Fibroblast of skin of back (primary cell): ENCODE data around the gene CLEC2D. TPM values are rescaled to one million over a fixed set of nuclear protein-coding genes. Genes with fewer than 3 reads are reported as not detected.
"Not testable (repeated sequence)": the region's sequence is repeated elsewhere in the genome, so short reads cannot be mapped to it uniquely, and the experiment has no call there.

Source experiments
- DNase-seq: peaks from one replicate; pipeline ENCODE4 v3.0.0-alpha.2; 2013
- polyA plus RNA-seq, 2 experiments: library from polyadenylated mRNA; unstranded; fragments of 120-200 nt; gene quantifications; one replicate each; pipeline ENCODE4 v1.2.1, GENCODE V29; 2013; ENCODE audit not compliant: insufficient read length in 2 of 2

The CLEC2D gene
- 1.4 TPM for polyA plus RNA-seq (2013, experiment 1 of 2; ENCODE audit: insufficient read length)
- polyA plus RNA-seq (2013, experiment 2 of 2; ENCODE audit: insufficient read length) = 1.2 TPM

- DNase-seq = no peak
Observed at GRCh38 chr12:9669534-9669933, at the start of gene CLEC2D. TSS of gene CLEC2D (plus strand) at chr12:9669713. CDS start at chr12:9669735, 22 bp downstream.

GRCh38 chr12:9625019-9625418 is 44.5 kb upstream of the CLEC2D start:
- DNase-seq = no peak

- no peak for DNase-seq
Observed at GRCh38 chr12:9626291-9626690, 43.2 kb upstream of the CLEC2D start.

- no peak for DNase-seq
Observed at GRCh38 chr12:9626821-9627220, 42.7 kb upstream of the CLEC2D start.

- DNase-seq = no peak
Observed at GRCh38 chr12:9632766-9633165, 36.7 kb upstream of the CLEC2D start.

GRCh38 chr12:9634177-9634803 is 35.2 kb upstream of the CLEC2D start:
- DNase-seq = peak; percentile 42

GRCh38 chr12:9634969-9635754 is 34.4 kb upstream of the CLEC2D start:
- no peak for DNase-seq

GRCh38 chr12:9636150-9636850 is 33.2 kb upstream of the CLEC2D start:
- no peak for DNase-seq

- no peak for DNase-seq
Observed at GRCh38 chr12:9636851-9637206, 32.7 kb upstream of the CLEC2D start.

- DNase-seq = no peak
Observed at GRCh38 chr12:9640024-9640423, 29.5 kb upstream of the CLEC2D start.

- DNase-seq = no peak
Observed at GRCh38 chr12:9642606-9643265, 26.8 kb upstream of the CLEC2D start.

GRCh38 chr12:9643266-9643660 is 26.2 kb upstream of the CLEC2D start:
- no peak for DNase-seq

GRCh38 chr12:9644985-9645551 is 24.4 kb upstream of the CLEC2D start:
- not testable (repeated sequence) for DNase-seq

- peak; percentile 52 for DNase-seq
Observed at GRCh38 chr12:9646794-9647781, 22.4 kb upstream of the CLEC2D start.

- DNase-seq = peak; percentile 85
Observed at GRCh38 chr12:9647825-9648700, 21.4 kb upstream of the CLEC2D start.

- DNase-seq = no peak
Observed at GRCh38 chr12:9648701-9649531, 20.6 kb upstream of the CLEC2D start.

GRCh38 chr12:9649532-9649940 is 20.0 kb upstream of the CLEC2D start:
- no peak for DNase-seq

- DNase-seq = no peak
Observed at GRCh38 chr12:9650151-9650576, 19.3 kb upstream of the CLEC2D start.

- peak; percentile 65 for DNase-seq
Observed at GRCh38 chr12:9651265-9651729, 18.2 kb upstream of the CLEC2D start.
